AG09309 (cell line): Measurements from ENCODE around the gene TRIM33.
"Not testable (repeated sequence)": the region's sequence is repeated elsewhere in the genome, so short reads cannot be mapped to it uniquely, and the experiment has no call there.

Experiments used
- DNase-seq: peaks from one replicate; pipeline ENCODE4 v3.0.0-alpha.2; 2010; ENCODE audit warnings: low read depth
- H3K4me3 ChIP-seq: 2 replicates; pipeline ENCODE4 v1.5.1; 2011; ENCODE audit warnings: mild to moderate bottlenecking, low read depth, low read length, moderate library complexity; ENCODE audit not compliant: control insufficient read depth
- CTCF ChIP-seq: IDR thresholded peaks from 2 replicates; pipeline ENCODE4 v1.5.1; 2011; ENCODE audit warnings: mild to moderate bottlenecking, low read depth, low read length, inconsistent platforms; ENCODE audit not compliant: insufficient read depth, control insufficient read depth; ENCODE audit errors: missing control alignments

The TRIM33 gene

GRCh38 chr1:114388432-114389003 lies 122.5 kb downstream of the TRIM33 start:
- DNase-seq, result no peak
- no peak overlapping the region for H3K4me3 ChIP-seq
- TF ChIP-seq CTCF, result no peak

- not testable (repeated sequence) for DNase-seq, H3K4me3 ChIP-seq
Observed at GRCh38 chr1:114387585-114387984, 123.4 kb downstream of the TRIM33 start.

GRCh38 chr1:114387010-114387360 lies 124.0 kb downstream of the TRIM33 start:
- TF ChIP-seq CTCF, result no peak
- no peak overlapping the region for H3K4me3 ChIP-seq
- no peak for DNase-seq

GRCh38 chr1:114386129-114387009 lies 124.6 kb downstream of the TRIM33 start:
- no peak overlapping the region for H3K4me3 ChIP-seq
- DNase-seq, result no peak
- no peak for TF ChIP-seq CTCF

- H3K4me3 ChIP-seq, result no peak overlapping the region
- no peak for TF ChIP-seq CTCF
- no peak for DNase-seq
Observed at GRCh38 chr1:114384922-114385321, 126.1 kb downstream of the TRIM33 start.

GRCh38 chr1:114379987-114380386 lies 131.0 kb downstream of the TRIM33 start:
- no peak for TF ChIP-seq CTCF
- H3K4me3 ChIP-seq, result no peak overlapping the region

GRCh38 chr1:114379358-114379757 lies 131.6 kb downstream of the TRIM33 start:
- TF ChIP-seq CTCF, result no peak
- DNase-seq, result no peak
- H3K4me3 ChIP-seq, result no peak overlapping the region

More at GRCh38 chr1:114379987-114380386, 131.0 kb downstream of the TRIM33 start:
- no peak for DNase-seq
